Brain pericyte (primary cell): ENCODE results near the gene MUC4.
"Not testable (repeated sequence)": the region's sequence is repeated elsewhere in the genome, so short reads cannot be mapped to it uniquely, and the experiment has no call there.

ENCODE experiments used
- DNase-seq: peaks from one replicate; pipeline ENCODE4 v3.0.0-alpha.2; 2012; ENCODE audit warnings: low read depth, low spot score

The MUC4 gene

GRCh38 chr3:195810455-195810845 lies 1.3 kb downstream of the MUC4 start:
- no peak for DNase-seq

- DNase-seq: no peak
These were observed 1.8 kb downstream of the MUC4 start for GRCh38 chr3:195809796-195810454.

GRCh38 chr3:195809291-195809785 lies 2.4 kb downstream of the MUC4 start:
- no peak for DNase-seq

GRCh38 chr3:195808741-195809290 lies 2.9 kb downstream of the MUC4 start:
- no peak for DNase-seq

DNA sequence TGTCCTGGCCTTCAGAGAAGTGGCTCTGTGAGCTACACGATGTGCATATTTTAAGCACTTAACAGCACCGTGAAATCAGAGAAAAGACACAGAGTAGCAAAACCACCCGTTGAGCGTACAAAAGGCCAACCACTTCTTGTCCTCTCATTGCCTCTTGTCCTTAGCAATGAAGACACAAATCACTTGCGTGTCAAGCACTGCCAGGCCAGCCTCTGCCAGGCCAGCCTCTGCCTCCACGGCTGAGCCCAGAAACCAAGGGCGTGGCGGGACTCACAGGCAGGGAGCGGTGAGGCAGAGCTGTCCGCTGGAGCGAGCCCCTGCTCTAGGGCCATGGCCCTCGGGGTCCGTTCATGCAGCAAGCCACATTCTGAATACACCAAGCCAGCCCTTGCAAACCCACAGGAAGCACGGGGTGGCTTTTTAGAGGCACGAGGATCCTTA lies 4.0 kb downstream of the MUC4 start:
- DNase-seq: no peak

- no peak for DNase-seq
These were observed 4.9 kb downstream of the MUC4 start for GRCh38 chr3:195806916-195807231.

DNA sequence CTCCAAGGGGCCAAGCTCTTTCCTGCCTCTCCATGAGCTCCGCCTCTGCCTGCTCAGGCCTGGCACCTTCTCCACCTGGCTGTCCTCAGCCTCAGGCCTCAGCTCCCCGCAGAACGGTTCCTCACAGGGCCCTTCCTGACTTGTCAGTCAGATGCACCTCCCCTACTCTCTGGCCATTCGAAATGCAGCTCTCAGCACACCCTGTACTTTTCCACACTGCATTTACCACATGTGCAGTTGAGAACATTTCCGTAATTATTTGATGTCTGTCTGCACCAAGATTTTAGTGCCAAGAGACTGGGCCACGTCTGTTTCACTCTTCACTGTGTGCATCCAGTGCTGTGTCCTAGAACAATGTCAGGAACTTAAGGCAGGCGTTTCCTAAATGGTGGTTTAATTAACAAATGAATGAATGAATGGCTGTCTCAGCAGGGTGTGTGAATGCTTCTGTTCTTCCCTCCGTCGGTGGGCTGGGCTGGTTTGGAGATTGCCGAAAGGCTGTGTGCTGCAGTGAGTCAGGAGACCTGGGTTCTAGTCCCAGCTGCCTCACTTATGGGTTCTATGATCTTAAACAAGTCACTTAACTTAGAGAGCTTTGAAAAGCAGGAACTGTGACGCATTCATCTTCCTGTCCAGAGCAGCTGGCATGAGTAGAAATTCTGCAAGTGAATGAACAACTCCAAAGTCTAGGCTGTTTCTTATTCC lies 5.4 kb downstream of the MUC4 start:
- DNase-seq: no peak

DNA sequence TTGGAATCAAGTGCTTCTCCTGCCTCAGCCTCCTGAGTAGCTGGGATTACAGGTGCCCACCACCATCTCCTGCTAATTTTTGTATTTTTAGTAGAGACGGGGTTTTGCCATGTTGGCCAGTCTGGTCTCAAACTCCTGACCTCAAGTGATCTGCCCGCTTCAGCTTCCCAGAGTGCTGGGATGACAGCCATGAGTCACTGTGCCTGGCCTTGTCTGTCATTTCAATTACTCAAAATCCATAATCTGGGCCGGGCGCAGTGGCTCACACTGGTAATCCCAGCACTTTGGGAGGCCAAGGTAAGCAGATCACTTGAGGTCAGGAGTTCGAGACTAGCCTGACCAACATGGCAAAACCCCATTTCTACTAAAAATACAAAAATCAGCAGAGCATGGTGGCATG lies 6.1 kb downstream of the MUC4 start:
- not testable (repeated sequence) for DNase-seq

DNA sequence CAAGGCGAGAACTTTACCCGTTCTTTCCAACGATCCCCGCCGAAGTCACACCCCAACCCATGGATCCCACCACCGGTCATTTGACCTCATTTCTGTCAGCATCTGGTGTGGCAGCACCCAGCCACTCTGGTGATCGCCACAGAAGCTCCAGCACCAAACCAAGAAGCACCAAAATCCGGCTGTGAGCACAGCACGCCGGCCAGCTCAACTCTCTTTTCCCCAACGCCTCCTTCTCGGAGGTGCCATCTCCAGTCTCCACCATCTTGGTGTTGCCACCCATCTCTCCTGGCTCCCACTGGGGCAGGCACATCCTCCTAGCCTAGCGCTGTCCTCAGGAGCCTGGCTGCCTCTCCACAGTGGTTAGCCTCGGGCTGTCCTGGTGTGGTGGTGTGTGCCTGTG lies 6.5 kb downstream of the MUC4 start:
- no peak for DNase-seq

DNA sequence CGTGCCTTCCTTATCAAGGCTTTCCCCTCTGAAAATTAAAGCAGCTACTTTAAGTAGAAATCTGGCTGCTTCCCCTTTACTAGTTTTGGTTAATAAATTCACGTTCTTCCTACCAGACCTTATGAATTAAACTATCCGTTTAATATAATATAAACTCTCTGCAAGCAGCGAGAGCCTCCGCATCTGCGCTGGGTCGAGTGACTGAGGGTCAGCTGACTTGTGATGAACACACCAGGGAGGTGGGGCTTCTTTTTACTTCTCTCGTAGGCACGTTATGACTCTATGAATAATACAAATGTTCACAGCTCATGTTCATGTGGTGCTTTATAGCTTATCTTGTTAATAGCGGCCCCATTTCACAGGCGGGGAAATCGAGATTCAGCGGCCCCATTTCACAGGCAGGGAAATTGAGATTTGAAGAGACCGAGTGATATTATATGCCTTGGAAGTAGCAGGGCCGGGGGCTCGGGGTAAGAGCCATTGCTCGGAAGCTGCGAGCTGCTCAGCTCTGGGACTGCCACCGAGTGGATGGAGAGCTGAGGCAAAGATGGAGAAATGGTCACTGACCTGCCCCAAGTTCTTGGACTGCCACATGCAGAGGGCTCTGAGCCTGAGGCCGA lies 8.3 kb downstream of the MUC4 start:
- DNase-seq: no peak

DNA sequence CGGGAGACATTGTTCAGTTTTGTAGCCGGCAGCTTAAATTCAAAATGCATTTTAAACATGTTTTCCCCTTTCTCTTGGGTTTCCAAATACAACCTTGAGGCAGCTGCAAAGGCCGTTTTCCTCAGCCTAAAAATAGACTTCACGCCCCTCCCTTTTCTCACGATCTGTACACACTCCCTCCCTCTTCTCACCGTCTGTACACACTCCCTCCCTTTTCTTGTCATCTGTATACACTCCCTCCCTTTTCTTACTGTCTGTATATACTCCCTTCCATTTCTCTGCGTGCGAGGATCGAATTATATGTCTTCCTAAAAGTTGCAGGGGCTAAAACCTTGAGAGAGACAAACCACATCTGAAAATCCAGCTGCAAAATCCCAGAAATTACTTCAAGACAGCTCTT lies 8.9 kb downstream of the MUC4 start:
- DNase-seq: no peak

DNA sequence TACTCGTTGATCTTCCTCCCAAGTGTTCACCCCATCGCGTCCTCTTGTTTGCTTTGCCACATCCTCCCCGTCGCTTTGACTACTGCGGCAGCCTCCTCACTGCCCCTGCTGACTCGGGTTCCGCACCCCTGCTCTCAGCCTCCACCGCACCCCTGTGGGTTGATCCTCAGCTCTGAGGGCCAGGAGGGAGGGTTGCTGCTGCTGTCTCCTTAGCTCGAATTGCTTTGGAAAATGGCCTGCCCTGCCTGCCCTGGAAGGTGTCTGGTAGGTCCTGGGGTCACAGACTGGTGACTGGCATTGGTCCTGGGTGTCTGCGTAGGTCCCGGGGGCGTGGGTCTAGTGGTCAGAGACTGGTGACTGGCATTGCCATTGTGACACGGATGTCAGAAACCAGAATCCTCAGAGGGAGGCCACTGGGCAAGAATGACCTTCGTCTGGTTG lies 9.4 kb downstream of the MUC4 start:
- DNase-seq: no peak

DNA sequence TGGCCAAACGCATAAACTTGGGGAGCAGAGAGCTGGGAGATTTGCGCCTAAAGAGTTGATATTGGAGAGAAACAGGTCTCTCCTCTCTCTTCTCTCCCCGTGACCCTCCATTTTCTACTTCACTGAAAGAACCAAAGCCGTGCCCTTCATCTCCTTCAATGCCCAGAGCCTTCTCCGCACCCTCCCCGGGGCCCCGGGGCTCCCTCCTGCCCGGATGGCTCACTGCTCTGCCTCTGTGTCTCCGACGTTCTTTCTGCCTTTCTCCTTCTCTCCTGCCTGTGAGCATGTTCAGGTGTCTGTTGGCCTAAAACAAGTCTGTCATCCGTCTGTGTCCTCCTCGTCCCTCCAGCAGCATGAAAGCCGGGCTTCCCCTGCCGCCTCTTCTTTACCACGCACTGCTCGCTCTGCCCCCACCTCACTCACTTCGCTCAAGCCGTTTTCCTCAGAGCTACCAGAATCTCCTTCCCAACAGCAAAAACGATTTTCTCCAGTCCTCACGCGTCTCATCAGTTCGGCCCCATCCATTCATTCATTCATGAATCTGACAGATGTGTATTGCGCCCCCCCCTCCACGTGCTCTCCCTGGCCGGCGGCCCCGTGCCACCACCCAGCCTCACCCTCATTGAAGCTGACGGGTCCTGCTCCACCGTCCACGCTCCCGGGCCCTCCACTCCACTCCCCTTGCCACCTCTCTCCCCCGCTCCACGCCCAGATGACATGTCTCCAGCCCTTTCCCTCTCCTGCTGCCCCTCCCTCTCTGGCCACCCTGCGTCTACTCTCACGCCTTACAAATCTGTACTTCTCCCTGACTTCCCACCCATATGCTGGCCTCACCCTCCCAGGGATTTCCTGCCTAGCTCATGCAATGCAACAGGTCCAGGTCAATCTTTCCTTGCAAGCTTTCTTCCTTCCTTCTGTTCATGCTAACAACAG lies 10.2 kb downstream of the MUC4 start:
- DNase-seq: no peak

DNA sequence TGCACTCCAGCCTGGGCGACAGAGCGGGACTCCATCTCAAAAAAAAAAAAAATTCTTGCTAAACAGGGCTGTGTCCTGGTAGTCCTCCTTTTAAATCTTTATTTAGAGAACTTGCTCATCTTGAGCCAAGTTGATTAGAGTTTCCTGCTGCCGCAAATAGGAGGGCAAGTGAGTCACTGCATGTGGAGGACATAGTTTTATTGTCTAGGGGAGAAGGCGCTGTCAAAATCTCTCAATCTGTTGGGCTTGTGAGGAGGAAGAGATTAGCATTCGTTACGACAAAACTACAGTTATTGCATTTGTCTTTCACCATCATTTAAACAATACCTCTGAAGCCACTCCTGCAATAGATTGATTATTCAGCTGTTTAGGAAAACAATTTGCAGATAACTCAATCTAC lies 11.5 kb downstream of the MUC4 start:
- DNase-seq: no peak

- no peak for DNase-seq
These were observed 14.9 kb downstream of the MUC4 start for GRCh38 chr3:195796795-195797194.

- no peak for DNase-seq
These were observed 17.0 kb downstream of the MUC4 start for GRCh38 chr3:195794708-195795107.

GRCh38 chr3:195792621-195793020 lies 19.1 kb downstream of the MUC4 start:
- DNase-seq: not testable (repeated sequence)

- DNase-seq: no peak
These were observed 20.8 kb downstream of the MUC4 start for GRCh38 chr3:195790901-195791300.

DNA sequence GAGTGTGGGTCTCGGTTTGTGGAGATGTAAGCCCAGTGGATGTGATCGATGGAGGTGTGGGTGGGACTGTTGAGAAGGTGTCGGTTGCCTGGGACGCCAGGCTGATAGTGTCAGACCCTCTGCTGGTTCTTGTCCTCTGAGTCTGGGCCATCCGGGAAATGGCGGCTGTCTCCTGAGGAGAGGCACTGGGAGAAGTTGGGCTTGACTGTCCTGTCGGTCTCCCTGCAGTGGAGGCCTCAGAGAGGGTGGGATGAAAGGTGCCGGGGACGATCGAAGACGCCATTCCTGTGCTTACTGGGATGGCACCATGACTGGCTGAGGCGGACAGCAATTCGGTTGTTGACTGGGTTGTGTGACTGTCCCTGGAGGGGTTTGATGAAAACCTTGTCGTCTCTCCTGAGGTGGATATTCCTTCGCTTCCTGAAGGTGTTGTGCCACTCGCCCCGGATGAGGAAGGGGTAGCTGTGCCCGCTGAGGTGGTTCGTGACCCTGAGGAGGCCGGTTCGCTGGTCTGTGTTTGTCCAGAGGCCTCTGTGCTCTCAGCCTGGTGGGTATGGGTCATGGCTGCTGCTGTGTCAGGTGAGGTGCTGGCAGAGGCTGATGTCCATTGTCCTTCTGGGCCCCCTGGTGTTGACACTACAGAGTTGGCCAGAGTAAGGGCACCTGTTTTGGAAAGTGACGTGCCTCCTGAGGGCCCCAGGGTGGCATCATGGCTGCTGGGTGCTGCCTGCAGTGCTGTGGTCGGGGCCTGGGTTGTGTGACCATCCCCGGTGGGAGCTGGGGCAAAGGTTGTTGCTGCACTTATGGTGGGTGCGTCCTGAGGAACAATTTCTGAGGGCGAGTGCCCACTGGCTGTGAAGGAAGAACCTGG lies 22.8 kb downstream of the MUC4 start:
- no peak for DNase-seq

DNA sequence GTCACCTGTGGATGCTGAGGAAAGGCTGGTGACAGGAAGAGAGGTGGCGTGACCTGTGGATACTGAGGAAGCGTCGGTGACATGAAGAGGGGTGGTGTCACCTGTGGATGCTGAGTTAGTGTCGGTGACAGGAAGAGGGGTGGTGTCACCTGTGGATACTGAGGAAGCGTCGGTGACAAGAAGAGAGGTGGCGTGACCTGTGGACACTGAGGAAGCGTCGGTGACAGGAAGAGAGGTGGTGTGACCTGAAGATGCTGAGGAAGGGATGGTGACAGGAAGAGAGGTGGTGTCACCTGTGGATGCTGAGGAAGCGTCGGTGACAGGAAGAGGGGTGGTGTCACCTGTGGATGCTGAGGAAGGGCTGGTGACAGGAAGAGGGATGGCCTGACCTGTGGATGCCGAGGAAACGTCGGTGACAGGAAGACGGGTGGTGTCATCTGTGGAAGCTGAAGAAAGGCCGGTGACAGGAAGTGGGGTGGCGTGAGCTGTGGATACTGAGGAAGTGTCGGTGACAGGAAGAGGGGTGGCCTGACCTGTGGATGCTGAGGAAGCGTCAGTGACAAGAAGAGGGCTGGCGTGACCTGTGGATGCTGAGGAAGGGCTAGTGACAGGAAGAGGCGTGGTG lies 25.8 kb downstream of the MUC4 start:
- DNase-seq: not testable (repeated sequence)
